Glomerular visceral epithelial cell (primary cell): ENCODE data around the gene TANC1.

Source experiments
- DNase-seq: peaks from one replicate; pipeline ENCODE4 v3.0.0-alpha.2; 2016; ENCODE audit errors: extremely low spot score

Gene TANC1

GRCh38 chr2:159160412-159160811 is 192.0 kb downstream of the TANC1 start:
- DNase-seq: no peak

GRCh38 chr2:159160954-159161353 is 192.5 kb downstream of the TANC1 start:
- DNase-seq: no peak

GRCh38 chr2:159163930-159164329 is 195.5 kb downstream of the TANC1 start:
- DNase-seq: no peak

GRCh38 chr2:159164457-159164911 is 196.0 kb downstream of the TANC1 start:
- no peak for DNase-seq

GRCh38 chr2:159165048-159165447 is 196.6 kb downstream of the TANC1 start:
- DNase-seq: no peak

GRCh38 chr2:159168707-159169106 is 200.3 kb downstream of the TANC1 start:
- DNase-seq: peak; percentile 44

- DNase-seq: peak; percentile 47
Measured at GRCh38 chr2:159169187-159169586, 200.7 kb downstream of the TANC1 start.

- DNase-seq: no peak
Measured at GRCh38 chr2:159172403-159172802, 204.0 kb downstream of the TANC1 start.

GRCh38 chr2:159174759-159175158 is 206.3 kb downstream of the TANC1 start:
- DNase-seq: no peak

- no peak for DNase-seq
Measured at GRCh38 chr2:159175182-159175581, 206.7 kb downstream of the TANC1 start.

- DNase-seq: no peak
Measured at GRCh38 chr2:159175927-159176326, 207.5 kb downstream of the TANC1 start.

GRCh38 chr2:159176555-159176954 is 208.1 kb downstream of the TANC1 start:
- no peak for DNase-seq

GRCh38 chr2:159177357-159177756 is 208.9 kb downstream of the TANC1 start:
- DNase-seq: no peak

- DNase-seq: no peak
Measured at GRCh38 chr2:159177957-159178356, 209.5 kb downstream of the TANC1 start.

- DNase-seq: no peak
Measured at GRCh38 chr2:159179096-159179495, 210.7 kb downstream of the TANC1 start.

GRCh38 chr2:159179696-159180095 is 211.3 kb downstream of the TANC1 start:
- DNase-seq: no peak

- DNase-seq: no peak
Measured at GRCh38 chr2:159183346-159183745, 214.9 kb downstream of the TANC1 start.

GRCh38 chr2:159185401-159186130 is 217.1 kb downstream of the TANC1 start:
- peak; percentile 99 for DNase-seq

- no peak for DNase-seq
Measured at GRCh38 chr2:159186462-159186861, 218.0 kb downstream of the TANC1 start.

GRCh38 chr2:159187106-159187505 is 218.7 kb downstream of the TANC1 start:
- DNase-seq: peak; percentile 31

GRCh38 chr2:159188449-159188848 is 220.0 kb downstream of the TANC1 start:
- no peak for DNase-seq

- no peak for DNase-seq
Measured at GRCh38 chr2:159192371-159192918, 224.0 kb downstream of the TANC1 start.

- no peak for DNase-seq
Measured at GRCh38 chr2:159193791-159194190, 225.4 kb downstream of the TANC1 start.

GRCh38 chr2:159194241-159194640 is 225.8 kb downstream of the TANC1 start:
- no peak for DNase-seq
